Fibroblast of the aortic adventitia (primary cell): ENCODE measurements around the gene ASPRV1. TPM values are rescaled to one million over a fixed set of nuclear protein-coding genes. Genes with fewer than 3 reads are reported as not detected.

Experiments used
- DNase-seq: peaks from one replicate; pipeline ENCODE4 v3.0.0-alpha.2; 2010; ENCODE audit warnings: low read depth
- H3K4me3 ChIP-seq: 2 replicates; pipeline ENCODE4 v1.5.1; 2011; ENCODE audit warnings: low read depth, mild to moderate bottlenecking, control low read depth, low read length, moderate library complexity
- CTCF ChIP-seq: IDR thresholded peaks from 2 replicates; pipeline ENCODE4 v1.5.1; 2011; ENCODE audit warnings: mild to moderate bottlenecking, low read length, control low read depth, inconsistent platforms; ENCODE audit not compliant: insufficient read depth
- total RNA-seq: library from RNA; depleted of rRNA; stranded (reverse); fragments of >200 nt; gene quantifications from 2 replicates; pipeline ENCODE4 v1.2.3, GENCODE V29; 2012; ENCODE audit warnings: low replicate concordance

The ASPRV1 gene
- total RNA-seq, 1 donor, result 0.54 TPM

- H3K4me3 ChIP-seq, result no peak overlapping the region
- TF ChIP-seq CTCF, result no peak
- no peak for DNase-seq
These were observed 3.0 kb upstream of the ASPRV1 start for GRCh38 chr2:69964353-69964841.

GRCh38 chr2:69962986-69963730 lies 1.7 kb upstream of the ASPRV1 start:
- no peak for TF ChIP-seq CTCF
- H3K4me3 ChIP-seq, result no peak overlapping the region
- DNase-seq, result no peak

GRCh38 chr2:69960821-69961220 lies 610 bp downstream of the ASPRV1 start:
- no peak overlapping the region for H3K4me3 ChIP-seq
- no peak for DNase-seq
- TF ChIP-seq CTCF, result no peak

GRCh38 chr2:69959425-69959824 lies 2.0 kb downstream of the ASPRV1 start:
- no peak for TF ChIP-seq CTCF
- no peak overlapping the region for H3K4me3 ChIP-seq
- DNase-seq, result no peak

- H3K4me3 ChIP-seq, result no peak overlapping the region
- DNase-seq, result no peak
- no peak for TF ChIP-seq CTCF
These were observed 3.0 kb downstream of the ASPRV1 start for GRCh38 chr2:69958480-69958879.

- TF ChIP-seq CTCF, result no peak
- no peak for DNase-seq
- H3K4me3 ChIP-seq, result no peak overlapping the region
These were observed 3.5 kb downstream of the ASPRV1 start for GRCh38 chr2:69957965-69958364.
